M059J (cell line): ENCODE measurements around the gene HERPUD2. TPM values are rescaled to one million over a fixed set of nuclear protein-coding genes. Genes with fewer than 3 reads are reported as not detected.
"Not testable (repeated sequence)": the region's sequence is repeated elsewhere in the genome, so short reads cannot be mapped to it uniquely, and the experiment has no call there.

Experiments used
- DNase-seq: peaks from one replicate; pipeline ENCODE4 v3.0.0-alpha.2; 2012; ENCODE audit warnings: low read depth
- total RNA-seq: library from RNA; depleted of rRNA; stranded (reverse); fragments of >200 nt; shearing (Covaris generic); gene quantifications from 2 replicates; pipeline ENCODE4 v1.2.3, GENCODE V29; 2014; rRNA removed

Gene HERPUD2
- total RNA-seq, 1 experiment from 2014 or later, result 22.4 TPM

- peak; percentile 91 for DNase-seq
These were observed 89.2 kb downstream of the HERPUD2 start for GRCh38 chr7:35605760-35606159.

GRCh38 chr7:35604595-35604994 is 90.3 kb downstream of the HERPUD2 start:
- no peak for DNase-seq

GRCh38 chr7:35599645-35600044 is 95.3 kb downstream of the HERPUD2 start:
- DNase-seq, result no peak

- no peak for DNase-seq
These were observed 95.9 kb downstream of the HERPUD2 start for GRCh38 chr7:35599061-35599460.

- peak; percentile 39 for DNase-seq
These were observed 98.9 kb downstream of the HERPUD2 start for GRCh38 chr7:35596061-35596460.

GRCh38 chr7:35593899-35594298 is 101.0 kb downstream of the HERPUD2 start:
- DNase-seq, result peak; percentile 4

GRCh38 chr7:35588647-35589046 is 106.3 kb downstream of the HERPUD2 start:
- DNase-seq, result no peak

- DNase-seq, result no peak
These were observed 109.9 kb downstream of the HERPUD2 start for GRCh38 chr7:35584990-35585389.

GRCh38 chr7:35584533-35584932 is 110.4 kb downstream of the HERPUD2 start:
- DNase-seq, result not testable (repeated sequence)

Other genes with a start within 250 kb of the HERPUD2 start
- gene SEPTIN7, start 105.9 kb upstream of the HERPUD2 start, total RNA-seq, result 282 and 361 TPM in 2 replicates